Measurements from ENCODE around the gene CRCP.

CRCP gene

DNA sequence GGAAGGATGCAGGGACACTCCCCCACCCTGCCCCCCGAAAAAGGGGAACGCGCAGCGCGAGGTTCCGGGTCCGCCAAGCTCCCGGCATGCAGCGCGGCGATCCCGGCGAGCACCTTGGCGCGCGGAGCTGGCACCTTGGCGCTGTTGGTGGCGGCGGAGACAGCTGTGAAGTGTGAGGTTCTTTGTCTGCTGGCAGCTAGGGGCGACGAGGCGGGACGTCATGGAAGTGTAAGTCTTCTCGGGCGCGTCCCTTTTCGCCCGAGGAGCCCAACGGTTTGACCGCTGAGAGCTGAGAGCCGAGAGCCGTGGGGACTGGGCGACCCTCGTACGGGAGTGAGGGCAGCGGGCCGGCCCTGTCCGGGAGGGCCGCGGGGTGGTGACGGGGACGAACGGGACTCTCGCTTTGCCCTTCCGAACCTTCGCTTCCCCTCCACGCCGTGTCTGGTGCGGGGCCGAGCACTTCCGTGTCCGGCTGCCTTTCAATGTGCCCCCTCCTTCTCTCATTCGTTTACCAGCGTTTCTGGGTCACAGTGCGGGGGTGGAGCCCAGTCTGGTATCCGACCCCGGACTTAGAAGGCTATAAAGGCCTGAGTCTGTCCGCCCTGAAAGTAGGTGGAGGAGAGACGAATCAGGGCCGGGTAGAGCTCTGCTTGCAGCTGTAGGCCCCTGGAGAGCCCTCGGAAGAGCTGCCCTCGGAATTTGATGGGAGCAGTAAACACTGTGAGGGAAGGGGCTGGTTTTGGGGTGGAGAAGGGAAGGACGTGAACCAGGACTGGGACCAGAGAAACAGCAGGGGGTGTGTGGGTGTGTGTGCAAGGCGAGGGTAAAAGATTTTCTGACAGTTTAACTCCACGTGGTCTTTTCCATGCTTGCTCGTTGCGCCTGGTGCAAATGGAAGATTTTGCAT, at the start of gene CRCP:
Gene CRCP, plus strand, starts transcription at position 105 of the 907 bp plus-strand sequence. Its CDS starts 116 bp downstream, at position 221.
- peak within 1 kb of the TSS; percentile 91 for H3K4me3 ChIP-seq (ENCODE audit: low read length)
- peak within 1 kb of the TSS; percentile 81 for H2AFZ ChIP-seq (ENCODE audit: low read length)
- DNase-seq: peak; percentile 79
- H3K27me3 ChIP-seq (replicated peaks; ENCODE audit: insufficient read depth, low read length): no peaks in the 10 kb centered on the region
- H3K9me3 ChIP-seq (replicated peaks; ENCODE audit: insufficient read depth, low read length): no peaks in the 10 kb centered on the region
- H4K20me1 ChIP-seq (ENCODE audit: insufficient read depth, low read length): peaks cover 16% of the 10 kb centered on the region; the same call in 1 of the 2 replicates
- peaks cover 8% of the 10 kb centered on the region for H3F3A ChIP-seq (ENCODE audit: insufficient read depth, low read length)
- TF ChIP-seq, protein P1, sequence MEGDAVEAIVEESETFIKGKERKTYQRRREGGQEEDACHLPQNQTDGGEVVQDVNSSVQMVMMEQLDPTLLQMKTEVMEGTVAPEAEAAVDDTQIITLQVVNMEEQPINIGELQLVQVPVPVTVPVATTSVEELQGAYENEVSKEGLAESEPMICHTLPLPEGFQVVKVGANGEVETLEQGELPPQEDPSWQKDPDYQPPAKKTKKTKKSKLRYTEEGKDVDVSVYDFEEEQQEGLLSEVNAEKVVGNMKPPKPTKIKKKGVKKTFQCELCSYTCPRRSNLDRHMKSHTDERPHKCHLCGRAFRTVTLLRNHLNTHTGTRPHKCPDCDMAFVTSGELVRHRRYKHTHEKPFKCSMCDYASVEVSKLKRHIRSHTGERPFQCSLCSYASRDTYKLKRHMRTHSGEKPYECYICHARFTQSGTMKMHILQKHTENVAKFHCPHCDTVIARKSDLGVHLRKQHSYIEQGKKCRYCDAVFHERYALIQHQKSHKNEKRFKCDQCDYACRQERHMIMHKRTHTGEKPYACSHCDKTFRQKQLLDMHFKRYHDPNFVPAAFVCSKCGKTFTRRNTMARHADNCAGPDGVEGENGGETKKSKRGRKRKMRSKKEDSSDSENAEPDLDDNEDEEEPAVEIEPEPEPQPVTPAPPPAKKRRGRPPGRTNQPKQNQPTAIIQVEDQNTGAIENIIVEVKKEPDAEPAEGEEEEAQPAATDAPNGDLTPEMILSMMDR (IDR thresholded peaks at IDR 0.05; ENCODE audit: low read length): peak; percentile 31
- TF ChIP-seq EZH2phosphoT487 (IDR thresholded peaks at IDR 0.05; ENCODE audit: low read length) (no peak), EZH2 (optimal IDR thresholded peaks at IDR 0.05; ENCODE audit: low read depth, low read length) (no peak)
- H3K36me3 ChIP-seq (replicated peaks; ENCODE audit: insufficient read depth, low read length): no peaks in the 10 kb centered on the region
- no peaks in the 10 kb centered on the region for H3K9me2 ChIP-seq (replicated peaks; ENCODE audit: insufficient read depth, low read length)
- H3K79me2 ChIP-seq (ENCODE audit: low read length): peaks cover 55% of the 10 kb centered on the region
- peak within 1 kb of the TSS; percentile 93 for H3K9ac ChIP-seq (ENCODE audit: low read length)
- peak within 1 kb of the TSS; percentile 92 for H3K27ac ChIP-seq (ENCODE audit: low read length)
- H3K4me1 ChIP-seq (ENCODE audit: low read length): peaks cover 5% of the 10 kb centered on the region
- H3K4me2 ChIP-seq (ENCODE audit: low read depth, low read length): peak within 1 kb of the TSS; percentile 91

DNA sequence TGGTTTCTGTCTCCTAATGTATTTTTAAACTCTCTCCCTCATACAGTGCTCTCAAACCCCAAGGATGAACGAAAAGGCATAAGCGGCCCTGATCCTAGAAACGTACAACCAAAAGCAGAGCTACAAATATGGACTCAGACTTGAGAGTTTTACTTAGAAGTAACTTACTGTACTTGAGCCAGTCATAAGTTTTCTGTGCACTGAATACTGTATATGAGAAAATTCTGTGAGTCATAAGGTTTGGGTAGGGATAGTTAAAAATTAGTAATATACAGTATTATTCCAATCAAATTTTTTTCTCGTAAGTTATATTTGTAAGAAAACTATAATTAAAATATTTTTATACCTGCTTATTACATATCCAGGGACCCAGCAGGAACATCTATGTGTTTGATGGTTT, 44.9 kb upstream of the CRCP start:
- Histone ChIP-seq H3K79me2 (ENCODE audit: low read length) (no peaks in the 10 kb centered on the region), H3K4me2 (ENCODE audit: low read depth, low read length) (no peak overlapping the region), H3K9me3 (replicated peaks; ENCODE audit: insufficient read depth, low read length) (no peaks in the 10 kb centered on the region), H3F3A (ENCODE audit: insufficient read depth, low read length) (0 out of 2 replicates have a peak, but pooled peaks cover 4% of the 10 kb centered on the region), H3K27me3 (replicated peaks; ENCODE audit: insufficient read depth, low read length) (no peaks in the 10 kb centered on the region), H3K4me1 (ENCODE audit: low read length) (peaks cover 5% of the 10 kb centered on the region), H4K20me1 (ENCODE audit: insufficient read depth, low read length) (no peaks in the 10 kb centered on the region), H2AFZ (ENCODE audit: low read length) (no peak overlapping the region), H3K9ac (ENCODE audit: low read length) (no peak overlapping the region), H3K36me3 (replicated peaks; ENCODE audit: insufficient read depth, low read length) (no peaks in the 10 kb centered on the region), H3K9me2 (replicated peaks; ENCODE audit: insufficient read depth, low read length) (no peaks in the 10 kb centered on the region), H3K4me3 (ENCODE audit: low read length) (no peak overlapping the region), H3K27ac (ENCODE audit: low read length) (no peak overlapping the region)
- DNase-seq: no peak
- TF ChIP-seq, protein P1 (IDR thresholded peaks at IDR 0.05; ENCODE audit: low read length): no peak

DNA sequence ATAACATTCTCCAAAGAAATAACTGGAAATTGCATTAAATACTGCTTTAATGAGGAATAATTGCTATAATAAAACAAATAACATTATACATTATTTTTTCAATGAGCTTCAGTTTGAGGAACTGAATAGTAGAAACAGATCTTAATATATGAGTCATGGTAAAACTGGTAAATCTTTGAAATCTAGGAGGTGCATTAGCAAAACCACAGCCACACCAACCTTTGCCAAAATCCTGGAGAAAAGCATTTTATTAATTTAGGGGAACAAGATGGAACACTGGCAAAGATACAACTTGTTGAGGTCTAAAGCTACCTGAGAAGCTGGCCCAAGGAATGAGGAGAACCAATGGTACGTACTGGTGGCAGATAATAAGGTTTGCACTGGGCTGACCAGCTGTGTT, 44.4 kb upstream of the CRCP start:
- Histone ChIP-seq H3K9me3 (replicated peaks; ENCODE audit: insufficient read depth, low read length) (no peaks in the 10 kb centered on the region), H3K4me3 (ENCODE audit: low read length) (no peak overlapping the region), H3F3A (ENCODE audit: insufficient read depth, low read length) (0 out of 2 replicates have a peak, but pooled peaks cover 4% of the 10 kb centered on the region), H3K4me2 (ENCODE audit: low read depth, low read length) (no peak overlapping the region), H3K9ac (ENCODE audit: low read length) (no peak overlapping the region), H3K27me3 (replicated peaks; ENCODE audit: insufficient read depth, low read length) (no peaks in the 10 kb centered on the region), H3K4me1 (ENCODE audit: low read length) (peaks cover 5% of the 10 kb centered on the region), H3K79me2 (ENCODE audit: low read length) (no peaks in the 10 kb centered on the region), H3K36me3 (replicated peaks; ENCODE audit: insufficient read depth, low read length) (no peaks in the 10 kb centered on the region), H4K20me1 (ENCODE audit: insufficient read depth, low read length) (no peaks in the 10 kb centered on the region), H3K27ac (ENCODE audit: low read length) (no peak overlapping the region), H2AFZ (ENCODE audit: low read length) (no peak overlapping the region), H3K9me2 (replicated peaks; ENCODE audit: insufficient read depth, low read length) (no peaks in the 10 kb centered on the region)
- no peak for DNase-seq
- TF ChIP-seq, protein P1 (IDR thresholded peaks at IDR 0.05; ENCODE audit: low read length): no peak
- TF ChIP-seq EZH2phosphoT487 (IDR thresholded peaks at IDR 0.05; ENCODE audit: low read length) (no peak), EZH2 (optimal IDR thresholded peaks at IDR 0.05; ENCODE audit: low read depth, low read length) (no peak)

All from MM.1S (cell line).